ENCODE data around the gene VAV2.
A peak's percentile ranks its signal among the peaks of the same experiment; 100 is the strongest.

The VAV2 gene

DNA sequence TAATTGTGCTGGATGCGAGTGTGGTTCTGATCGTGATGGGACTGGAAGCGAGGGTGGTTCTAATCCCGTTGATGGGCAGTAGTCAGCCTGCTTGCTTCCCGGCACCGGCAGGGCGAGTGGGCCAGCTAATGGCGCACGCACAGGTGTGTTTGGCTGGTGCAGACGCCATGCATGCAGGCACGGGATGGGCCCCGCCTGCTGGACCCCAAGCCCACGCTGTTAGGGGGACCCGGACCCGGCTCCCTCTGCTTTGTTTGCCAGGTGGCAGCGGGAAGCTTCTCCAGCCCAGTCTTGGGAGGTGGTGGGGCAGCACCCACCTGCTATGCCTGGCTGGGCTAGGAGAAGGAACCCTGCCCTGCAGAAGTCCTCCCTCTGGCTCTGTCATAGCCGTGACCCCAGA lies 70.3 kb downstream of the VAV2 start:
- POLR2A ChIA-PET (ENCODE audit: low non-redundant PET) = no interaction called here
- no peak for DNase-seq (ENCODE audit: low spot score)
- TF ChIP-seq, protein P1, sequence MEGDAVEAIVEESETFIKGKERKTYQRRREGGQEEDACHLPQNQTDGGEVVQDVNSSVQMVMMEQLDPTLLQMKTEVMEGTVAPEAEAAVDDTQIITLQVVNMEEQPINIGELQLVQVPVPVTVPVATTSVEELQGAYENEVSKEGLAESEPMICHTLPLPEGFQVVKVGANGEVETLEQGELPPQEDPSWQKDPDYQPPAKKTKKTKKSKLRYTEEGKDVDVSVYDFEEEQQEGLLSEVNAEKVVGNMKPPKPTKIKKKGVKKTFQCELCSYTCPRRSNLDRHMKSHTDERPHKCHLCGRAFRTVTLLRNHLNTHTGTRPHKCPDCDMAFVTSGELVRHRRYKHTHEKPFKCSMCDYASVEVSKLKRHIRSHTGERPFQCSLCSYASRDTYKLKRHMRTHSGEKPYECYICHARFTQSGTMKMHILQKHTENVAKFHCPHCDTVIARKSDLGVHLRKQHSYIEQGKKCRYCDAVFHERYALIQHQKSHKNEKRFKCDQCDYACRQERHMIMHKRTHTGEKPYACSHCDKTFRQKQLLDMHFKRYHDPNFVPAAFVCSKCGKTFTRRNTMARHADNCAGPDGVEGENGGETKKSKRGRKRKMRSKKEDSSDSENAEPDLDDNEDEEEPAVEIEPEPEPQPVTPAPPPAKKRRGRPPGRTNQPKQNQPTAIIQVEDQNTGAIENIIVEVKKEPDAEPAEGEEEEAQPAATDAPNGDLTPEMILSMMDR (conservative IDR thresholded peaks at IDR 0.05; ENCODE audit: low read depth) = no peak
- CTCF ChIA-PET = no interaction called here
- H3K27ac ChIP-seq = peak overlapping the region; percentile 95

DNA sequence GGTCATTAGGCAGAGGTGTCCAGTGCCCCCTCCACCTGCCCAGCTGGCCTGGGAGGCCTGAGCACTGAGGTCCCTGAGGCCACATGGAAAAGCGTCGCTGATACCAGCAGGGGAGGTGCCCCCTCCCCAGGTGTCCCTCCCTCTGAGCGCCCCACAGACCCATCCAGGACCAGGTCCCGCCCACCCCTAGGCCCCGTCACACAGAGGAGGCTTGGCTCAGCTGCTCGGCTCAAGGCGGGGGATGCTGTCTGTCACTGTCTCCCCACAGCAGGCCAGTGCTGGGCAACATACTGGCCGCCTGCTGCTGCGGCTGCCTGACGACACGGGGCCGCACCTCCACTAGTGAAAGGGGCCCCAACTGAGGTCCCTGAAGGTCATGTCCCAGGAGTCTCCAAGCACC lies 71.7 kb downstream of the VAV2 start:
- DNase-seq (ENCODE audit: low spot score) = no peak
- POLR2A ChIA-PET (ENCODE audit: low non-redundant PET) = no interaction called here
- CTCF ChIA-PET = interaction anchor here (0.6 kb wide), 1 partner anchor 10 kb away, joined by 4 read pairs; no protein-coding TSS in a partner anchor
- H3K27ac ChIP-seq = peak overlapping the region; percentile 95
- TF ChIP-seq, protein P1 (conservative IDR thresholded peaks at IDR 0.05; ENCODE audit: low read depth) = no peak

DNA sequence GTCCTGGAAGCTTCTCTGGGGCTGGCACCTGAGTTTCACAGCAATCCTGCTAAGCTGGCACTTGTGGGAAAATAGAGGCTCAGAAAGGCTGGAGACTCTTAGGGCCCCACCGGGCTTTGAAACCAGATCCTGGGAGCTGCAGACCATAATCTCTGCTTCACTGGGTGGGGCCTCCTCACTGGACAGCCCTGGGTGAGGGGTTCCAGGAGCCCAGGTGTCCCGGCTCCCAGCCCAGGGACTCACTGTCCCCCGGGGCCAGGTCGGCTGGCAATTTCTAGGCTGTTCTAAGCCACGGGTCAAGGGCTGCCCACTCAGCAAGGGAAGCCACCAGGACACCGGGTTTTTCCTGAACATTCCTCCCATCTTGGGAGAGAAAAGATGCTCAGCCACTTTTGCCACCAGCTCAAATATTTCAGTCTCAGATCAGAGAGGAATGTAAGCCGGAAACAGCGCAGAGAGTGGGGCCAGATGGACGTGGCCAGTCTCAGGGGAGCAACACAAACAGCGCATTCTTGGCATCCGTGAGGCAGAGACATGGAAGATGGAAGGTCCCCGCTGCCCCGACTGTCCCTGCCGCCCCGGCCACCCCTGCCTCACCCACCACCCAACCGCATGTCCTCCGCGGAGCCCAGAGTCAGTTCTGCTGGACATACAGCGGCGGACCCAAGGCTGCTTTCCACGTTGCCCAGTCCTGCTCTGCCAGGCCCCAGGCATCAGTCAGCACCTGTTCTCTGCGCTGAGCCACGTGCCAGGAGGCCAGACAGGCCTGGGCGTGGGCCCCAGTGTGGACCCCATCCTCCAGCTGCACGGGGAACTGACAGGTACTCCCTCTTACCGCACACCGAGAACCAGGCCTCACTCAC lies 72.6 kb downstream of the VAV2 start:
- CTCF ChIA-PET = interaction anchor here (0.6 kb wide), 2 partner anchors 35 to 151 kb away, joined by 3 read pairs; no protein-coding TSS in a partner anchor
- TF ChIP-seq, protein P1 (conservative IDR thresholded peaks at IDR 0.05; ENCODE audit: low read depth) = no peak
- no peak for DNase-seq (ENCODE audit: low spot score)
- POLR2A ChIA-PET (ENCODE audit: low non-redundant PET) = no interaction called here
- H3K27ac ChIP-seq = peak overlapping the region; percentile 95

DNA sequence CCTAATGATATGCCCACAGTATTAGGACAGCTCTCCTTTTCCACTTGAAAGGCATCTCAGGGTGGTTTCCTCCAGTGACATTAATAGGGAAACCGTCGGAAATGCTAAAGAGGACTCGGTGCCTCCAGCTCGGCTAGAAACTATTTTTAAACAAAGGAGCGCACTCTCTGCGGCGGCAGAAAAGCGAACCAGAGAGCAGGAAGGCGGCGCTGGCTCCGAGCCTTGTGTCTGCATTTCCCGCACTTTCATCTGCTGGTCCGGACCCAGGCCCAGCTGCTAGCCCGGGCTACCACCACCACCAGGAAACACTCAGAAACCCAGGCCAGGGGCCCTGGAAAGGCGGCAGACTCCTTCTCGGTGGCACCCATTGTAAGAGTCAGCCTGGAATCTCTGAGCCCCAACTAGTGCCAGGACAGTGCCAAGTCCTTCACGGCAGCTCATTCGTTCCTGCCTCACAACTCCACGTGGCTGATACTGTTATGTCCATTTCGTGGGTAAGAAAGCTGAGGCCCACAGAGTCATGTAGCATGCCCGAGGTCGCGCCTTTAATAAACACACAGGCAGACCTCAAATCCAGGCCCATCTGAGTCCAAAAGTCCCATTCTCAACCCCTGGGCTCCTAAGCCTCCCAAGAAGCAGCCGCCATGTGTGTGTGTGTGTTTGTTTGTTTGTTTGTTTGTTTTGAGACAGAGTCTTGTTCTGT lies 73.9 kb downstream of the VAV2 start:
- POLR2A ChIA-PET (ENCODE audit: low non-redundant PET) = no interaction called here
- H3K27ac ChIP-seq = peak overlapping the region; percentile 95
- no peak for DNase-seq (ENCODE audit: low spot score)
- TF ChIP-seq, protein P1 (conservative IDR thresholded peaks at IDR 0.05; ENCODE audit: low read depth) = no peak
- CTCF ChIA-PET = interaction anchor here (1.0 kb wide), 1 partner anchor 76 kb away, joined by 4 read pairs; no protein-coding TSS in a partner anchor

DNA sequence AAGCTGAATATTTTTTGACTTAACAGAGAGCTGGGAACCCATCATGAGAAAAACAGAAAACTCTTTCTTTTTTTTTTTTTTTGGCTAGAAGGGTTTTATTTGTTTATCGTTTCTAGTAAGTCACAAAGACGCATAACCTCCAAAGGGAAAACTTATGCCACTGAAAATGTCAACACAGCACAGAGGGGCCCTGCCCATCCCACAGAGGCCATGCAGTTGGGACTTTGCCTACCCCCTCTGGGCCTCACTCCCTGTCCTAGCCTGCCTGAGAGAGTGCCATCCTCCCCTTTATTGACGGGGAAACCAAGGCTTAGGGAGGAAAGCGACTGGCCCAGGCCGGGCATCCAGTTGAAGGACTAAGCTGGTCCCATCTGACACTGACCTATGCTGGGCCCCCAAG lies 74.7 kb downstream of the VAV2 start:
- no peak for DNase-seq (ENCODE audit: low spot score)
- peak overlapping the region; percentile 95 for H3K27ac ChIP-seq
- TF ChIP-seq, protein P1 (conservative IDR thresholded peaks at IDR 0.05; ENCODE audit: low read depth) = no peak
- POLR2A ChIA-PET (ENCODE audit: low non-redundant PET) = no interaction called here
- CTCF ChIA-PET = interaction anchor here (0.6 to 1.0 kb wide), 2 partner anchors 76 to 171 kb away, joined by 4 read pairs; no protein-coding TSS in a partner anchor

DNA sequence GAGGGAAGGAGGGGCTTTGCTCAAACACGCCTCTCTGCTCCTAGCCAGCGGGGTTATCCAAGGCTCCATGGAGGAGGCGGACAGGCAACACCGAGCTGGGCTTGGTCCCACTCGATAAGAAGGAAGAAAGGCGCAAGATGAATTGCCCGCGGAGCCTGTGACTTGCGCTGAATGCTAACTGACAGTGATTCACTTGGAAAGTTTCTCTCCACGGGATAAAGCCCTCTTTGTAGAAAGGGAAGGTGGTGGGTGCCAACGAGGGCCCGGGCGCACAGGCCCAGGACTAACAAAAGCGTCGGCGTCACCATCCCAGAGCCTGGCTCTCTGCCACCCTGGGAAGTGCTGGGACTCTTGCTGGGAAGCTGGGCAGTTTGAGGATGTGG lies 76.0 kb downstream of the VAV2 start:
- TF ChIP-seq, protein P1 (conservative IDR thresholded peaks at IDR 0.05; ENCODE audit: low read depth) = no peak
- DNase-seq (ENCODE audit: low spot score) = no peak
- ChIA-PET POLR2A (ENCODE audit: low non-redundant PET) (no interaction called here), CTCF (no interaction called here)
- peak overlapping the region; percentile 95 for H3K27ac ChIP-seq

Measured in RWPE1 (cell line).